ENCODE measurements around the gene NOD1.
"Not testable (repeated sequence)": the region's sequence is repeated elsewhere in the genome, so short reads cannot be mapped to it uniquely, and the experiment has no call there.

The NOD1 gene, protein sequence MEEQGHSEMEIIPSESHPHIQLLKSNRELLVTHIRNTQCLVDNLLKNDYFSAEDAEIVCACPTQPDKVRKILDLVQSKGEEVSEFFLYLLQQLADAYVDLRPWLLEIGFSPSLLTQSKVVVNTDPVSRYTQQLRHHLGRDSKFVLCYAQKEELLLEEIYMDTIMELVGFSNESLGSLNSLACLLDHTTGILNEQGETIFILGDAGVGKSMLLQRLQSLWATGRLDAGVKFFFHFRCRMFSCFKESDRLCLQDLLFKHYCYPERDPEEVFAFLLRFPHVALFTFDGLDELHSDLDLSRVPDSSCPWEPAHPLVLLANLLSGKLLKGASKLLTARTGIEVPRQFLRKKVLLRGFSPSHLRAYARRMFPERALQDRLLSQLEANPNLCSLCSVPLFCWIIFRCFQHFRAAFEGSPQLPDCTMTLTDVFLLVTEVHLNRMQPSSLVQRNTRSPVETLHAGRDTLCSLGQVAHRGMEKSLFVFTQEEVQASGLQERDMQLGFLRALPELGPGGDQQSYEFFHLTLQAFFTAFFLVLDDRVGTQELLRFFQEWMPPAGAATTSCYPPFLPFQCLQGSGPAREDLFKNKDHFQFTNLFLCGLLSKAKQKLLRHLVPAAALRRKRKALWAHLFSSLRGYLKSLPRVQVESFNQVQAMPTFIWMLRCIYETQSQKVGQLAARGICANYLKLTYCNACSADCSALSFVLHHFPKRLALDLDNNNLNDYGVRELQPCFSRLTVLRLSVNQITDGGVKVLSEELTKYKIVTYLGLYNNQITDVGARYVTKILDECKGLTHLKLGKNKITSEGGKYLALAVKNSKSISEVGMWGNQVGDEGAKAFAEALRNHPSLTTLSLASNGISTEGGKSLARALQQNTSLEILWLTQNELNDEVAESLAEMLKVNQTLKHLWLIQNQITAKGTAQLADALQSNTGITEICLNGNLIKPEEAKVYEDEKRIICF

DNA sequence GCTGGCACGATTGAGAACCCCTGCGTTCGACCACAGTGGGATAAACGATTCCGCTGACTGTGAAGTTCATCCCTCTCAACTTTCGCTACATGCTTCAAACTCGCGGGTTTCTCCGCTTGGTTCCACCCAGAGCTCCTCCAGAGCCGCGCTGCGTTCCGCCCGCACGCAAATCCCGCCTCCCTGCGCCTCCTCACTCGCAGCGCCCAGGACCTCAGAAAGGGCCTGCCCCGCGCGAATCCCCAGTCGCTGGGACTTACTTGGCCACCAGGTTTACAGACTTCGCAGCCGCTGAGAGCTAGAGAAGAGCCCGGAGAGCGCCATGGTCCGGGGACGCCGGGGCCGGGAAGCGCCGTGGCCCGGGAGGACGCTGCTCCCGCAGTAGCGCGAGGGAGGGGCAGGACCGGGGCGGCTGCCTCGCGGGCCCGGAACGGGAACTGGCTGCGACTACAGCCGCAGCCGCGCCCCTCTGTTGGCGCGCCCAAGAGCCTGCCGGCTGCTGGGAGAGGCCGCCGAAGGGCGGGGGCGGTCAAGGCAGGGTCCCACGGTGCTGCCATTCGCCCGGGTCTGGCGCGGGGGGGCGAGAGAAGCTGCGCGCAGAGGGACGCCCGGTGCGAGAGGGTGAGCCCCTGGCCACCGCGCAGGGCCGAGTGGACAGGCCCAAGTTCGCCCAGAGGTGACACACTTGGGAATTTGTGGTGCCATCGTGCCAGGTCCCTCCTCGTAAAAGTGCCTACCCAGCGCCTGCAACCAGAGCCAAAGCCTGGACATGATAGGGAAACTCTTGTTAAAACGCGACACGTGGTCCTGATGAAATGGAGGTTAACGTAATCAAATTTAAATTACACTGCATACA lies at the start of gene NOD1:
Gene NOD1 (minus strand): TSS at position 436 of the 853 bp plus-strand sequence. CDS start 21,863 bp downstream, outside the sequence.
- peak; percentile 57 for DNase-seq

DNA sequence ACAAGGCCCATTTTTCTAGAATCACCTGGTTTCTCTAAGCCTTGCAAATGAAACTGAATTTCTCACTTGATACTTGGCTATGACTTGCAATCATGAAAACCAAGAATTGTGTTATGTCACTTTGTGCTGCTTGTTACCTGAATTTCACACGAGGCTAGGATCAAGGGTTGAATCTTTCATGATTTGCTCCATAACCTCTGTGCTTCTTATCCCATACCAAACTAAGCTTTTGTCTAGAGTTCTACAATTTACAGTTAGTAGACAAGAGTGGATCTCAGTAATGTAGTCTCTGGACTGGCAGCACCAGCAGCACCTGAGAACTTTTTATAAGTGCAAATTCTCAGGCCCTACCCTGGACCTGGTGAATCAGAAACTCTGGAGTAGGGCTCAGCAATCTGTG lies 48.7 kb upstream of the NOD1 start:
- not testable (repeated sequence) for DNase-seq

DNA sequence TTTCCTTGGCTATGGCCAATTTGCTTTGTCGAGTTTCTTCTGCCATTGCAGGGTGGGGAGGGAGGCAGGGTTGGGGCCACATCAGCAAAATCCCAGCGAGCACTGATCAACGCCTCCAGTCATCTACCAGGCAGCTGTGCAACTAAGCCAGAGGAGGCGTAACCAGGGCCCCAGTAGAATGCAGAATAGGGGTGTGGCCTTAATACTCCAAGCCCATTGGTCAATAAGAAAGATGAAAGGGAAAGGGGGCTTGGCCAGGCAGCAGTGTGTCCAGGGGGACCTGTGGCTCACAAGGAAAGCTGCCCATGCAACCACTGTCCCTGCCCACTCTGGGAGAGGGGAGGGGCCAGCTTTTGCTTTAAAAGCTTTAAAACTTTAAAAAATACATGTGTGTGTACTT lies 47.6 kb upstream of the NOD1 start:
- no peak for DNase-seq

DNA sequence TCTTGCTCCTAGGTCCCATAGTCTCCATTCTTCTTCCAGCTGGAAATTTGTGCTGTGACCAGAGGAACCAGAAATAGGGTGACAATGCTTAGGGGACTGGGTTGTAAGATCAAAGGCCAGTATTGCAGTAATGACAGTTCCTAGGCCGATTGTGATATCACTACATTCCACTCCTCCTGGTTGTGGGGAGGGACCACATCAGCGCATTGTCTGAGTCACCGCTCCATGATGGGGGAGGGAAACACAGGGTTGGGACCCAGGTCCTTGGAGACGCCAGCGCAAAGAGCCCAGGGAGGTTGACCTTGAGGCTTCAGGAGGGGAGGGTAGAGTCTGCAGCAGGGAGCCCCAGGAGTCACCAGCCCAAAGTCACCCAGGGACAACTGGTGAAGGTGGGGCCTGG lies 46.8 kb upstream of the NOD1 start:
- DNase-seq, result no peak

DNA sequence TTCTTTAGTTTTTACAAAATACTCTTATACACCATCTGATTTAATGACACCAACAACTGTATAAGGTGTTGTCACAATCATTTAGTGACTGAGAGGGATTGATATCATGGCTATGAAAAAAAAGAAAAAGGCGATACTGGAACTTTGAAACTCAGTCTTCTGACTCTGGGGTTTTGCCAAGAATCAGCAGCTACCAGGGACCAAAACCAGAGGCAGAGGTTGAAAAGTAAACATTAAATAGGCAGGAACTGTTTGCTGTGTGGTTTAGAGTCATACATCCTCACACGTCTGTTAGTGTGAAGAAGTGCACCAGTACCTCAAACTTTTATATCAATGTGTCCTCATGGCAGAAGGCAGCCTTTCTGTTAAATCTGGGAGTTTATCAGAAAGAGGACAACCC lies 46.0 kb upstream of the NOD1 start:
- no peak for DNase-seq

DNA sequence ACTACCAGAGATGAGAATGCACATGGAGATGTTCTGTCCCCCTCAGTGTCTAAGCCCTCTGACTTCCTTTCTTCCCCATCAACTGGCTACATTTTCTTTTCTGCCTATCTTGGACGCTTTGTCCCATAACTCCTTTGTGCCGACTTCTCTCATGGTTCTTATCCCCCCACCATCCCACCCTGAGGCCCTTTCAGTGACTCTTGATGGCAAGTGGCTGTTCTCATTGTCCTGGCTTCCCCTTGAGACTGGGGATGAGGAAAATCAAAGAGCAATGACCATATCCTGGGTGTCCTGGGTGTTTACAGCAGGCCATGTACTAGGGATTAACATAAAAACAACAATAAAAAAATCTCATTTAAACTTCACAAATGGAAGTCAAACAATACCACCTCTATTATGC lies 44.9 kb upstream of the NOD1 start:
- no peak for DNase-seq

DNA sequence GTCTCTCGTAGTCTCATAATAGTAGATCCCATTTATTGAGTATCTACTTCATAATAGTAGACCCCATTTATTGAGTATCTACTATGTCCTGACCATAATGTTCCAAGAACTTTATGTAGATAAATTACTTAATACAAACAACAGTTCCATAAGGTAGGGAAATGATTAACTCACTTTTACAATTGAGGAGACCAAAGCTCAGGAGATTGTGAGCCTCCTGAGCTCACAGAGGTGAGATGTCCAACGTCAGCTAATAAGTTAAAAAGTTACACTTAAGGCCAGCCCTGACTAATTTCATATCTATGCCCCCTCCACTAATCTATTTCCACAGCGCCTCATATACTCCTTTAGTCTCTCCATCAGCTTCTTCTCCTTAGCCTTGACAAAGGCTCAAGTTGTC lies 43.6 kb upstream of the NOD1 start:
- DNase-seq, result no peak

DNA sequence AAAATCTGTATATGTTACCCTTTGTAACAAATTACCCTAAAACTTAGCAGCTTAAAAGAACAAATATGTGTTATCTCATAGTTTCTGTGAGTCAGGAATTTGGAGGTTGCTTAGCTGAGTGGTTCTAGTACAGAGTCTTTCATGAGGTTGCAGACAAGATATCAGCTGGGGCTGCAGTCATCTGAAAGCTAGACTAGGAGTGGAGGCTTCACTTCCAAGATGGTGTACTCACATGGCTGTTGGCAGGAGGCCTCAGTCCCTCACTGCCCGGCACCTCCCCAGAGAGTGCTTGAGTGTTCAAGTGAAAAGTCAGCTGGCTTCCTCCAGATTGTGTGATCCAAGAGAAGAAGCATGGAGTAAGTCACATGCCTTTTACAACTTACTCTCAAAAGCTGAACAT lies 42.9 kb upstream of the NOD1 start:
- DNase-seq, result no peak

DNA sequence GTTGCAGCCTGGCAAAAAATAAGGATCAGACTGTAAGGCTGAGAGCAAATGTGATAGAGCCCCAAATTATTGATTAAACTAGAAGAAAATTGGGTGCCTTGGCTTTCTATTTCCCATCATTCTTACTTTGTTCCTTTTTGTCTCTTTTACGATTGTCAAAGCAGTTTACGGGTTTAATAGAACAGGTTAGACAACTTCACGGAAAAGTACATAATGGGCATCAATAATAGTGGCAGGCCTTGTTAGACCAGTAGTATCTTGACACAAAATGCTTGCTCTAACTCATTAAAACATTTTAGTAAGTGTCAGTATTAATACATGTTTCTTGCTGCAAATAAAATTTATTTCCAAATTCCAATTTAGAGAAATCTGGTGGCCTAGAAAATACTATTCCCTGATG lies 40.5 kb upstream of the NOD1 start:
- no peak for DNase-seq

DNA sequence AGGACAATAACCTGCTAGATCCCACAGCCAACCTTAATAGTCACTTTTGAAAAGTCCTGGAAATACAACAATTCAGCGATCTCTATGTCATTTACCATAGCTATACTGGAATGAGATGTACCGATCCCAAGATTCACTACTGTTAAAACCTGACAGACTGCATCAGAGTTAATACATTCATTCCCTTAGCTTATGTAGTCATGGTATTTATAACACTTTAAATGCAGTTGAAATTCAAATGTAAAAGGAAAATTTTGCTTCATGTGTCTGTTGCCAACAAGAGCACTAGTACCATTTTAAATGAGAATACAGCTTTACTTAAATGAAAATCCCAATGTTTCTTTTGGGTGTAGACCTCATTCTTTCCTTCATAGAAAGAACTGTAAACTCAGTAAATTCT lies 37.2 kb upstream of the NOD1 start:
- no peak for DNase-seq

DNA sequence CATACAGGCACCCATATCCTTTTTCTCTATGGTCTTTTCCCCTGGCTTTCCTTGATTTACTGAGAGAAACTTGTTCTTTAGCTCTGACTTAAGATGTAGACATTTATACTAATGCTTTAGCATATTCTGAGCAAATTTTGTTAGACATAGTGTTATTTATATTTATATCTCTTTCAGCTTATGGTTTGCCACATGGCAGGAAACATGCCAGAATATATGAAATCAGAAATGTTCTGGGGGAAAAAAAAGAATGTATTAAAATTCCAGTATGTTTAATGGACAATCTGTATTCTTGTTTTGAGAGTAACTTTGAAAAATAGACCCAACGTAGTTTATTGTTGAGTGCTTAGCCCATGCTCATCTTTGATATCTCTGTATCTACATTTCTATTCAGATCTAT lies 36.2 kb upstream of the NOD1 start:
- no peak for DNase-seq

DNA sequence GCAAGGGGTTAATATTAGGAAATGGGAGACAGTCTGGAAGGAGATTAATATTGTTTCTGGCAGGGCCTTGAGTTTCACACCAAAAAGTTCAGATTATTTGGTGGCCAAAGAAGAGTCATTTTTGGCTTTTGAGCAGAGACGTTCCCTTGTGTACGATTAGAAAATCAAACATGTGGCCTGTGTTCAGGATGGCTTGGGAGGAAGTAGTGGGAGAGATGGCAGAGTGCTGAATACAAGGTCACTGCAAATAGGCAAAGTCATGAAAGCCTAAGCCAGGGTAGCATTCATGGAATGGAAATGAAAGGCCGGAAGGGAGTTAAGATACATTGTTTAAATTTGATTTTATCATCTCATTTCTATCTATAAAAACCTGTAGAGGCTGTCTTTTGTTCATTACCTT lies 35.6 kb upstream of the NOD1 start:
- no peak for DNase-seq

DNA sequence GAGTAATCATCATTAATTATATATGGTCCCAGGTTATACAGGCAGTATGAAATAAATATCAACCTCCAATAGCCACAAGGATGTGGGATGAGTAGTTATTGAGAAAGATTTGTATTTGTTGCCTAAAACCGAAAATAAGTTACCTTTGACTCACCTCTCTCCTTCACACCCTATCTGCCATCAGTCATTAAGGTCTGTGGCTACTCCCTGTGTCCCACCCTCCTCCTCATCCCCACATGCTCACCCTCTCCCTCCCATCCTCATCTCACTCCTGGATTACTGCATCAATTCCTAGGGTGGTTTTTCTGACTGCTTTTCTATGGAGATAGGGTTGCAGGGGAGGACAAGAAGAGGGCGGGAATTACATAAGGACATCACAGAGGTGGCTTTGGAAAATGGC lies 35.2 kb upstream of the NOD1 start:
- DNase-seq, result no peak

DNA sequence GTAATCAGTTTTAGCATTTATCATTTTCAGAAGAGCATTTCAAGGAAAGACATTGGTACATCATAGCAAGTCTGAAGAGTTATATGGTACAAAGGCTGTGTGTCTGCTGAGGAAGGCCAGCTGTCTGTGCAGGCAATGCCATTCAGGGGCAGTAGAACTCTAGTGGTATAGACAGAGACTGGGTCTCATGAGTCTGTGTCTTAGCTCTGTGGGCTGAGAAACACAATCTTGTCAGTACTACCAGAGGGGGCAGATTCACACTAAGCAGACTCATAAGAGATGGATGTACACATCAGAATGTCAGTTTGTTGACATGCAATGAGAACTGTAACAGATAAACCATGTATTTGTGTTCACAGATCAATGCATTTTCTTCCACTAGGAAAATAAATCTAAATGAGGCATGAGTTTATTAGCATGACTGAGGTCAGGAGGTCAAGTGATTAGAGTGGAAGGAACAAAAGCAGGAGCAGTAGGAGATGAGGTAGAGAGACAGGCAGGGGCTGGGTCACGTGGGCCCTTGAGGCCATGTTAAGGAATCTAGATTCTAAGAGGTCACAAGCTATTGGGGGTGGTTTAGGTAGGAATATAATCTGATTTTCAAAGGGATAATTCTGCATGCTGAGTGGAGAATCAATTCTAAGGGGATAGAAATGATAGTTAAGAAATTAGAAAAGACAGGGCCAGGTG lies 33.5 kb upstream of the NOD1 start:
- DNase-seq, result no peak

DNA sequence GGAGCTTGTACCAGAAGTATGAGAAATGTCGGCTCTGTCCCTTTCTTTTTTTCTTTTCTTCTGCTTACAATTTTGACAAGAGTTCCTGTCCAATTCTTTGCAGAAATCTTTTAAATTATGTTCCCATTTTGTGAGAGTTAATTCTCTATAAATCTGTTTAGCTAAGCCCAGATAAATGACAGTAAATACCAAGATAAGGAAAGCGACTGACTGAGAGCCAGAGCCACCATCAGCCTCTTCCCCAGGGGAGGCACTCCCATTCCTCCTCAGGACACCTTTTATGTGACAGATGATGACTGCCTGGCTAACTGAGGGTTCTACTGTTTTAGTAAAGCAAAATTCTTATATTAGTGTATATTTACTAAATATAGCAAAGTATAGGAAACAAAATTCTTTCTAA lies 32.9 kb upstream of the NOD1 start:
- DNase-seq, result no peak

DNA sequence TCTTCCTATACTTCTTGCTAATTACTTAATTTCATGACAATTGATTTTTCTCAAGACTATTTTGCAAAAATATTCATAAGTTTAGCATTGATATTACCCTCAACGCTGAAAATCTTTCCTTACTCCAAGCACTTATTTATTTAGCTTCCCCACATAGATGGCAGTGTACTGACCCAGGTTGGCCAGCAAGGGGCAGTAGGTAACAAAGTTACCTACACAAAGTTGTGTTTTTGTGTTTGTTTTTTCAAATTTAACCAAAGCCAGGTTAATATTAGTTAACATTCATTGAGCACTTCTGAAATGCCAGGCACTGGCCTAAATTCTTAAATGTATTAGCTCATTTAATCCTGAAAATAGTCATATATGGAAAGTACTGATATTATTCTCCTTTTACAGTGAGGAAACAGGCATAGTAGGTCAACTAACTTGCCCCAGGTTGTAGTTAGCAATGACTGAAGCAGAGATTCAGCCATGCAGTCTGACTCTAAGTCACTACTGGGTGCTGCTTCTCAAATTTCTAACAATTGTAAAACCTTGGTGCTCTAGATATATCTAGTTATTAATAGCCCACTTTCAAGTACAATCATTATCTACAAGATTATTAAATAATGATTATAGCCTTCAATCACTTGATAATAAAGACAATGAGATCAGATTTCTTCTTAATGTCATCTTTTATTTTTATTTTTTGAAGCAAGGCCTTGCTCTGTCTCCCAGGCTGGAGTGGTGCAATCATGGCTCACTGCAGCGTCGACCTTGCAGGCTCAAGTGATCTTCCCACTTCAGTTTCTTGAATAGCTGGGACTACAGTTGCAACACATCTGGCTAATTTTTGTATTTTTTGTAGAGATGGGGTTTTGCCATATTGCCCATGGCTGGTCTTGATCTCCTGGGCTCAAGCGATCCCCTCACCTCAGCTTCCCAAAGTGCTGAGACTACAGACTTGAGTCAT lies 31.8 kb upstream of the NOD1 start:
- DNase-seq, result no peak

DNA sequence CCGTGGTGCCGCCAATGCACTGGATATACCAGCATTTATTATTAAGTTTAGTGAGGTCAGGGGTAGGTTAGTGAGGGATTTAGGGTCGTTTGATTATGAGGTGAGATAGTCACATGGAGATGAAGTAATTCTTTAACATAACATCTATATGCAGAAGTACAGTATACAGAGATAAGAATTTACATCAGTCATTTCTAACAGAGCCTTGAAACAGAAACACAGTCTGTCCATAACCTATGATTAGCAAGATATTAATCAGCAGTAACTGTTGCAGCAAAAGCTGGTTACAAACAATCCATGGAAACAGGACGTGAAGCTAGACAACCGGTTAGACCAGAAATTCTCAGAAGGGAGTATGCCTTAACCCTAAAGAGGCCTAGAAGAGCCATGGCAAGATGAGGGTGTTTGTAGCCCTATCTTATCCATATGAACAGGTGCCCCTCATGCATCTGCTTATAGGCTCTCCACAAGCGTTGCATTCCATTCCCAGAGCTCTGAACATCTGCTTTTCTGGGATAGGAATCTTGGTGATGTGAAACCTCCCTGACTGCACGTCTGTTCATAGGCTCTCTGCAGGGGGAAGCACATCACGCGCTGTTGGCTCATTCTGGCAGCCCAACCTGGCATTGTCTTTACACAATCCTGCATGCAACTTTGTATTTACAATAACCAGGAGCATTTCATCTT lies 30.7 kb upstream of the NOD1 start:
- DNase-seq, result not testable (repeated sequence)

DNA sequence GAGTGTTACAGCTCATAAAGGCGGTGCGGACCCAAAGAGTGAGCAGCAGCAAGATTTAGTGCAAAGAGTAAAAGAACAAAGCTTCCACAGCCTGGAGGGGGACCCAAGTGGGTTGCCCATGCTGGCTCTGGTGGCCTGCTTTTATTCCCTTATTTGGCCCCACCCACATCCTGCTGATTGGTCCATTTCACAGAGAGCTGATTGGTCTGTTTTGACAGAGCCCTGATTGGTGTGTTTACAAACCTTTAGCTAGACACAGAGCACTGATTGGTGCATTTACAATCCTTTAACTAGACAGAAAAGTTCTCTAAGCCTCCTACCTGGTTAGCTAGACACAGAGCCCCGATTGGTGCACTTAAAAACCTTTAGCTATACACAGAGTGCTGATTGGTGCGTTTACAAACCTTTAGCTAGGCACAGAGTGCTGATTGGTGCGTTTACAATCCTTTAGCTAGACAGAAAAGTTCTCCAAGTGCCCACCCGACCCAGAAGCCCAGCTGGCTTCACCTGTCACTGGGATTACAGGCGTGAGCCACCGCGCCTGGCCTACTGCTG lies 28.8 kb upstream of the NOD1 start:
- DNase-seq, result not testable (repeated sequence)

DNA sequence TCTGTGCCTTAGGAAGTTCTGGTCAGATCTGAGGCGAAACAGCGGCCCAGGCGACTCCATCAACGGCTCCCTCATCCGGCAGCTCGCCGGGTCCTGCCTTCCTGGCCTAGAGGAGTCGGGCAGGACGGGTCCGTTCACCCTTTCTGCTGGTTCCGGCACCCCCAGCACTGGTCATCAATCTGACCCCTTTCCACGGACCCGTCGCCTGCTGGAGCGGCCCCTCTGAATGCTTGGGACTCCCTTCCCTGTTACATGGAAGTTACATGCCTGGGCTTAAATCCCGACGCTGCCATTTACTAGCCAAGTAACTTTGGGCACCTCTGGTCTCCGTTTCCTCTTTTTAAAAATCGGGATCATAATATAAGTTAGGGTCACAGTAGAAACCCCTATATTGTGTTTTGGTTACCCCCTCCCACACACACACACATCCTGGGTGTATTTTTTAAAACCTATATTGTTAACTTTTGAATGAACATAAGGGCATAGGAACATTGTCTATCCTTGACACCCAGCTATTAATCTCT lies 26.7 kb upstream of the NOD1 start:
- no peak for DNase-seq
